SKM-1 (cell line): ENCODE results near the gene OGDHL.
"Not testable (repeated sequence)": the region's sequence is repeated elsewhere in the genome, so short reads cannot be mapped to it uniquely, and the experiment has no call there.

Source experiments
- DNase-seq: peaks from one replicate; lab custom pipeline; 2025; ENCODE audit not compliant: unreplicated experiment; lab: John Stamatoyannopoulos, UW

Gene OGDHL

GRCh38 chr10:49740346-49741107 lies 21.6 kb downstream of the OGDHL start:
- DNase-seq: no peak

- DNase-seq: no peak
These were observed 22.7 kb downstream of the OGDHL start for GRCh38 chr10:49739426-49739825.

GRCh38 chr10:49738616-49739360 lies 23.3 kb downstream of the OGDHL start:
- no peak for DNase-seq

- no peak for DNase-seq
These were observed 24.5 kb downstream of the OGDHL start for GRCh38 chr10:49737474-49738201.

- DNase-seq: no peak
These were observed 25.5 kb downstream of the OGDHL start for GRCh38 chr10:49736564-49737113.

GRCh38 chr10:49735848-49736563 lies 26.1 kb downstream of the OGDHL start:
- no peak for DNase-seq

- no peak for DNase-seq
These were observed 27.0 kb downstream of the OGDHL start for GRCh38 chr10:49735161-49735560.

- no peak for DNase-seq
These were observed 27.4 kb downstream of the OGDHL start for GRCh38 chr10:49734676-49735075.

- DNase-seq: no peak
These were observed 28.3 kb downstream of the OGDHL start for GRCh38 chr10:49733866-49734265.

- no peak for DNase-seq
These were observed 35.5 kb downstream of the OGDHL start for GRCh38 chr10:49726593-49726992.

- not testable (repeated sequence) for DNase-seq
These were observed 47.0 kb downstream of the OGDHL start for GRCh38 chr10:49715157-49715556.

- DNase-seq: no peak
These were observed 48.9 kb downstream of the OGDHL start for GRCh38 chr10:49713266-49713665.

- no peak for DNase-seq
These were observed 50.6 kb downstream of the OGDHL start for GRCh38 chr10:49711481-49711880.

GRCh38 chr10:49710966-49711365 lies 51.2 kb downstream of the OGDHL start:
- DNase-seq: no peak

- DNase-seq: no peak
These were observed 52.2 kb downstream of the OGDHL start for GRCh38 chr10:49709934-49710333.

- DNase-seq: no peak
These were observed 54.5 kb downstream of the OGDHL start for GRCh38 chr10:49707585-49707984.

- DNase-seq: no peak
These were observed 61.1 kb downstream of the OGDHL start for GRCh38 chr10:49700997-49701396.

GRCh38 chr10:49700211-49700610 lies 61.9 kb downstream of the OGDHL start:
- DNase-seq: no peak

GRCh38 chr10:49698679-49699078 lies 63.4 kb downstream of the OGDHL start:
- DNase-seq: no peak

GRCh38 chr10:49696311-49696710 lies 65.8 kb downstream of the OGDHL start:
- no peak for DNase-seq

GRCh38 chr10:49694466-49694865 lies 67.7 kb downstream of the OGDHL start:
- DNase-seq: no peak
